Right lobe of liver (tissue), 6 donors: ENCODE measurements around the gene TBCE. TPM values are rescaled to one million over a fixed set of nuclear protein-coding genes. Genes with fewer than 3 reads are reported as not detected.

Experiments used
- ATAC-seq, 4 donors: fragments of 200-7000 bp; cut with Tn5 transposase; one replicate each; pipeline ENCODE4 v1.9.1; 2020; ENCODE audit warnings: mild to moderate bottlenecking in 4 of 4, moderate library complexity in 4 of 4
- DNase-seq, 3 donors: peaks; one replicate each; pipeline ENCODE4 v3.0.0-alpha.2; 2020
- H3K27ac ChIP-seq, 3 donors: fragments of 200-600 bp; one replicate each; pipeline ENCODE4 v1.8.0; 2022
- H3K27me3 ChIP-seq, 2 donors: fragments of 200-600 bp; one replicate each; pipeline ENCODE4 v1.8.0; 2022
- H3K36me3 ChIP-seq, 4 donors: fragments of 200-600 bp; sonication (generic) in 1 of 4; one replicate each; pipeline versions ENCODE4 v1.5.1 to v1.8.0; 2017 to 2022; ENCODE audit warnings: control low read depth in 1 of 4
- H3K4me1 ChIP-seq, 4 donors: fragments of 200-600 bp; sonication (generic) in 1 of 4; one replicate each; pipeline versions ENCODE4 v1.5.1 to v1.8.0; 2017 to 2022; ENCODE audit warnings: control low read depth in 1 of 4
- H3K4me3 ChIP-seq, 3 donors: fragments of 200-600 bp; one replicate each; pipeline ENCODE4 v1.8.0; 2022
- H3K9me3 ChIP-seq, 4 donors: fragments of 200-600 bp; sonication (generic) in 1 of 4; one replicate each; pipeline versions ENCODE4 v1.5.1 to v1.8.0; 2017 to 2022; ENCODE audit warnings: control low read depth in 1 of 4
- POLR2A ChIP-seq: fragments of 450-650 bp; IDR thresholded peaks from one replicate; pipeline ENCODE4 v1.6.1; 2017; ENCODE audit warnings: antibody characterized with exemption, mild to moderate bottlenecking
- WGBS: methylation state at CpG from one replicate; pipeline ENCODE4 v1.1.6; 2018; ENCODE audit warnings: low coverage, low lambda C conversion rate; ENCODE audit not compliant: insufficient coverage; ENCODE audit errors: missing lambda C conversion rate; 5-methylcytosine and 5-hydroxymethylcytosine counted together
- intact Hi-C, 2 donors: fragments of 100-400 bp; cut with DNase I; formaldehyde crosslinking; loops; one replicate each; pipeline versions ENCODE4 v1.11.2 to v1.14.1; 2022
- total RNA-seq, 6 experiments: library from RNA; depleted of rRNA in 2 of 6; stranded (reverse); fragments of >200 nt in 2 of 6; fragmentation: NEBNext Ultra II Directional in 3 of 6; extraction: Animal tissue kit (Norgen Biotek cat#: 25700) in 3 of 6; gene quantifications; one replicate each; pipeline versions ENCODE4 v1.1.0 to v1.2.4, GENCODE V29; 2016 to 2023
- TF ChIP-seq, protein P1 (sequence below), 4 donors: fragments of 200-600 bp in 3 of 4; fragments of 450-650 bp in 1 of 4; IDR thresholded peaks; one replicate each; pipeline versions ENCODE4 v1.5.1 to v1.8.0; 2016 to 2022; ENCODE audit warnings: antibody characterized with exemption in 4 of 4, mild to moderate bottlenecking in 2 of 4
- donor health status: DM: no; HTN: yes; CAD: no.
- donor health status: DM: no; HTN: no; CAD: no.
- donor health status: DM: no; HTN: no; CAD: no.
- donor health status: DM: no; HTN: yes; CAD: no.
- donor health status: DM: no; HTN: yes; CAD: no.

TBCE gene
- total RNA-seq, 6 experiments from 2014 or later: 11.2 to 16.6 (median 13.3) TPM

DNA sequence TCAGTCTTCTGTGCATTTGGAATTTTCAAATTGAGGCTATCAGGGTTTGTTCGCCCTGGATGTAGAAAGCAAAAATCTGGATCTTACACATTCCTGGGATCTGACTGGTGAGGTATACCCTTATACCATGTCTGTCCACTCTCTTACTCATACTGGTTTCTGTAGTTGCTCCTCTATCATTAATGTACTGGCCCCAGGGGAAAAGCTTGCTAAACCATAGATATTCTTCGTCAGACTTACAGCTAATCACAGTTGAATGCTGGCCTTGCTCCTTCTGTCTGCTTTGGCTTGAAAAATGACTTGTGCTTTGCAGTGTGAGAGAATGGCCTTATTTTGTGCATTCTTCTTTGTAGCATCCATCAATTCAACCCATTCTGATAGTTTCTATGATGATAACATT lies 30.5 kb downstream of the TBCE start:
- no peak for TF ChIP-seq POLR2A
- TF ChIP-seq, protein P1, sequence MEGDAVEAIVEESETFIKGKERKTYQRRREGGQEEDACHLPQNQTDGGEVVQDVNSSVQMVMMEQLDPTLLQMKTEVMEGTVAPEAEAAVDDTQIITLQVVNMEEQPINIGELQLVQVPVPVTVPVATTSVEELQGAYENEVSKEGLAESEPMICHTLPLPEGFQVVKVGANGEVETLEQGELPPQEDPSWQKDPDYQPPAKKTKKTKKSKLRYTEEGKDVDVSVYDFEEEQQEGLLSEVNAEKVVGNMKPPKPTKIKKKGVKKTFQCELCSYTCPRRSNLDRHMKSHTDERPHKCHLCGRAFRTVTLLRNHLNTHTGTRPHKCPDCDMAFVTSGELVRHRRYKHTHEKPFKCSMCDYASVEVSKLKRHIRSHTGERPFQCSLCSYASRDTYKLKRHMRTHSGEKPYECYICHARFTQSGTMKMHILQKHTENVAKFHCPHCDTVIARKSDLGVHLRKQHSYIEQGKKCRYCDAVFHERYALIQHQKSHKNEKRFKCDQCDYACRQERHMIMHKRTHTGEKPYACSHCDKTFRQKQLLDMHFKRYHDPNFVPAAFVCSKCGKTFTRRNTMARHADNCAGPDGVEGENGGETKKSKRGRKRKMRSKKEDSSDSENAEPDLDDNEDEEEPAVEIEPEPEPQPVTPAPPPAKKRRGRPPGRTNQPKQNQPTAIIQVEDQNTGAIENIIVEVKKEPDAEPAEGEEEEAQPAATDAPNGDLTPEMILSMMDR (IDR thresholded peaks at IDR 0.05): no peak
- H3K27me3 ChIP-seq: no peaks in the 10 kb centered on the region
- DNase-seq: no peak
- H3K4me1 ChIP-seq: peaks cover 0 to 17% (median 0%) of the 10 kb centered on the region in 4 donors
- intact Hi-C loops: no loop called here
- no peaks in the 10 kb centered on the region for H3K36me3 ChIP-seq
- ATAC-seq: no peak
- H3K4me3 ChIP-seq: no peak overlapping the region
- H3K9me3 ChIP-seq: no peaks in the 10 kb centered on the region
- 92% methylated on average over 2 of the region's 2 CpGs for WGBS
- H3K27ac ChIP-seq: no peak overlapping the region

DNA sequence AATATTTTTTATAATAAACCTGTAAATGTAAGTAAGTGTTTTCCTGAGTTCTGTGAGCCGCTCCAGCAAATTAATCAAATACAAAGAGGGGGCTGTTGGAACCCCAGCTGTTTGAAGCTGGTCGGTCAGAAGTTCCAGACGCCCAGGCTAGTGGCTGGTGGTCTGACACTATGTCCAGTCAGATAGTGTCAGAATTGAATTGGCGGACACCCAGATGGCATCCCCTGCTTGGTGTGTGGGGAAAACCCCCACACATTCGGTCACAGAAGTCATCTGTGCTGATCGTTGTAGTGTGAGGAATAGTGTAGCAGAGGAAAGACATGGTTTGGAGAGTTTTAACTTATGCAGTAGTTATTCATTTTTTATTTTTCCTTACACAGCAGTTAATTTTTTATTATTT lies 32.4 kb downstream of the TBCE start:
- peak in 1 of 3 donors; percentile 24 for DNase-seq
- Histone ChIP-seq H3K27ac (no peak overlapping the region), H3K4me1 (peaks cover 0 to 29% (median 0%) of the 10 kb centered on the region in 4 donors), H3K36me3 (no peaks in the 10 kb centered on the region), H3K9me3 (no peaks in the 10 kb centered on the region), H3K4me3 (no peak overlapping the region), H3K27me3 (no peaks in the 10 kb centered on the region)
- TF ChIP-seq POLR2A: no peak
- TF ChIP-seq, protein P1 (IDR thresholded peaks at IDR 0.05): no peak
- intact Hi-C loops: no loop called here
- no peak for ATAC-seq
- WGBS: 84% methylated on average over 6 of the region's 6 CpGs

DNA sequence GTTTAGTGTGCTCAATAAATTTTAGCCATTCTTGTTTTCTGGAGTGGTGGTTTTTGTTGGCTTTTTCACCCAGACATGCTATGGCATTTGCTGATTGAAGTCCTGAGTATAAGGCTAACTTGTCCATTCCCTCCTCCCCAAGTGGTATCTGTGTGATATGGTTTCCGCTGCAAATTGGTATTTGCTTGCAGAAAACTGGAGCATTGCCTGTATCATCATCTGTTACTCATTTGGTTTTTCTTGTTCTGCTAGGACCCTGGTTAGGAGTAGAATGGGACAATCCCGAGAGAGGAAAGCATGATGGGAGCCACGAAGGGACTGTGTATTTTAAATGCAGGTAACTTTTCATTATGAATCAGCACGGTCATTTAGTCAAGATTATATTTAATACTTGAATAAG lies 34.0 kb downstream of the TBCE start:
- no peaks in the 10 kb centered on the region for H3K36me3 ChIP-seq
- TF ChIP-seq POLR2A: no peak
- TF ChIP-seq, protein P1 (IDR thresholded peaks at IDR 0.05): no peak
- H3K27ac ChIP-seq: no peak overlapping the region
- H3K9me3 ChIP-seq: no peaks in the 10 kb centered on the region
- peaks cover 0 to 29% (median 0%) of the 10 kb centered on the region in 4 donors for H3K4me1 ChIP-seq
- WGBS: 83% methylated on average over 4 of the region's 4 CpGs
- no peak overlapping the region for H3K4me3 ChIP-seq
- intact Hi-C loops: no loop called here
- peak in 1 of 3 donors; percentile 5 for DNase-seq
- H3K27me3 ChIP-seq: no peaks in the 10 kb centered on the region
- ATAC-seq: no peak

DNA sequence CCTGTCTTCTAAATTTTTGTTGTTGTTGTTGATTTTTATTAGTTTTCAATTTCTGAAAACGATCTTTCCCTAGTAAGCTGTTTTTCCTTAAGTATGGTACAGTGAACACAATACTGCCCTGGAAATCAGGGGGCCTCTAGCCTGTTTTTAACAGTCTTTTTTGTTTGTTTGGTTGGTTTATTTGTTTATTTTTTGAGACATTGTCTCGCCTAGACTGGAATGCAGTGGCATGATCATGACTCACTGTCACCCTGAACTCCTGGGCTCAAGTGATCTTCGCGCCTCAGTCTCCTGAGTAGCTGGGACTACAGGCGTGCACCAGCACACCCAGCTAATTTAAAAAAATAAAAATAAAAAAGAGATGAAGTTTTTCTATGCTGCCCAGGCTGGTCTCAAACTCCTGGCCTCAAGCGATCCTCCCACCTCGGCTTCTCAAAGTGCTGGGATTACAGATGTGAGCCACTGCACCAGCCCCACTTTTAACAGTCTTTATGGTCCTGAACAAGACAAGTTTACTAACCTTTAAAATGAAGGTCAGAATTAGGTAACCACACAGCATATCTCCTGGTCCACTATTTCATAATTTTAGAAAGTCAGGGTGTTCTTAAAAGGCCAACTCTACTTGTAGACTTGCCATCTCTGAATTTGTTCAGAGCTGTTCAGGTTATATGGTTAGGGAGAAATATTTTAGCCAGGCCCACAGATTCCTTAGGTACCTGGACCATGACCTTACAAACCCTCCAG lies 35.4 kb downstream of the TBCE start:
- ATAC-seq (peak in 3 of 4 donors; percentile 71 to 80 (median 80)), DNase-seq (peak in 2 of 3 donors; percentile 6 to 27)
- TF ChIP-seq, protein P1 (IDR thresholded peaks at IDR 0.05): no peak
- TF ChIP-seq POLR2A: no peak
- intact Hi-C loops: no loop called here
- Histone ChIP-seq H3K27ac (peak overlapping the region in 1 of 3 donors; percentile 44), H3K27me3 (no peaks in the 10 kb centered on the region), H3K4me3 (no peak overlapping the region), H3K4me1 (peaks cover 0 to 33% (median 0%) of the 10 kb centered on the region in 4 donors), H3K36me3 (no peaks in the 10 kb centered on the region), H3K9me3 (no peaks in the 10 kb centered on the region)
- WGBS: 72% methylated on average over 7 of the region's 7 CpGs
